ENCODE data around the gene ASTN2.

Gene ASTN2

GRCh38 chr9:117412006-117412715 lies 2.7 kb downstream of the ASTN2 start:
- Histone ChIP-seq H3K4me1 (ENCODE audit: low read depth, poor library complexity, severe bottlenecking) (no peaks in the 10 kb centered on the region), H2AFZ (ENCODE audit: low read depth) (no peak overlapping the region), H3K79me2 (ENCODE audit: insufficient read depth, low read depth) (no peaks in the 10 kb centered on the region), H3K27ac (no peak overlapping the region), H3K36me3 (ENCODE audit: insufficient read depth) (no peaks in the 10 kb centered on the region), H3K27me3 (ENCODE audit: insufficient read depth, low read depth) (no peaks in the 10 kb centered on the region), H3K4me3 (IDR thresholded peaks at IDR 0.05; ENCODE audit: insufficient read depth, low read depth, low read length) (no peak overlapping the region), H3K9ac (no peak overlapping the region), H4K20me1 (ENCODE audit: insufficient read depth) (no peaks in the 10 kb centered on the region), H3K4me2 (no peak overlapping the region)
- TF ChIP-seq CTCF (conservative IDR thresholded peaks at IDR 0.05; ENCODE audit: low read depth, low read length): no peak

GRCh38 chr9:117411547-117411946 lies 3.3 kb downstream of the ASTN2 start:
- Histone ChIP-seq H3K9ac (no peak overlapping the region), H3K4me2 (no peak overlapping the region), H3K4me1 (ENCODE audit: low read depth, poor library complexity, severe bottlenecking) (no peaks in the 10 kb centered on the region), H3K27me3 (ENCODE audit: insufficient read depth, low read depth) (no peaks in the 10 kb centered on the region), H3K27ac (no peak overlapping the region), H2AFZ (ENCODE audit: low read depth) (no peak overlapping the region), H3K79me2 (ENCODE audit: insufficient read depth, low read depth) (no peaks in the 10 kb centered on the region), H3K4me3 (IDR thresholded peaks at IDR 0.05; ENCODE audit: insufficient read depth, low read depth, low read length) (no peak overlapping the region), H3K36me3 (ENCODE audit: insufficient read depth) (no peaks in the 10 kb centered on the region), H4K20me1 (ENCODE audit: insufficient read depth) (no peaks in the 10 kb centered on the region)
- peak; percentile 81 for TF ChIP-seq CTCF (conservative IDR thresholded peaks at IDR 0.05; ENCODE audit: low read depth, low read length)

- H3K9ac ChIP-seq: no peak overlapping the region
- H2AFZ ChIP-seq (ENCODE audit: low read depth): no peak overlapping the region
- H4K20me1 ChIP-seq (ENCODE audit: insufficient read depth): no peaks in the 10 kb centered on the region
- no peaks in the 10 kb centered on the region for H3K27me3 ChIP-seq (ENCODE audit: insufficient read depth, low read depth)
- H3K4me2 ChIP-seq: no peak overlapping the region
- no peak overlapping the region for H3K4me3 ChIP-seq (IDR thresholded peaks at IDR 0.05; ENCODE audit: insufficient read depth, low read depth, low read length)
- no peaks in the 10 kb centered on the region for H3K36me3 ChIP-seq (ENCODE audit: insufficient read depth)
- no peak overlapping the region for H3K27ac ChIP-seq
- no peaks in the 10 kb centered on the region for H3K79me2 ChIP-seq (ENCODE audit: insufficient read depth, low read depth)
- TF ChIP-seq CTCF (conservative IDR thresholded peaks at IDR 0.05; ENCODE audit: low read depth, low read length): no peak
- H3K4me1 ChIP-seq (ENCODE audit: low read depth, poor library complexity, severe bottlenecking): no peaks in the 10 kb centered on the region
These were observed 5.5 kb downstream of the ASTN2 start for GRCh38 chr9:117409321-117409720.

- TF ChIP-seq CTCF (conservative IDR thresholded peaks at IDR 0.05; ENCODE audit: low read depth, low read length): no peak
- Histone ChIP-seq H2AFZ (ENCODE audit: low read depth) (no peak overlapping the region), H3K27ac (no peak overlapping the region), H3K9ac (no peak overlapping the region), H3K36me3 (ENCODE audit: insufficient read depth) (no peaks in the 10 kb centered on the region), H4K20me1 (ENCODE audit: insufficient read depth) (no peaks in the 10 kb centered on the region), H3K4me1 (ENCODE audit: low read depth, poor library complexity, severe bottlenecking) (no peaks in the 10 kb centered on the region), H3K4me3 (IDR thresholded peaks at IDR 0.05; ENCODE audit: insufficient read depth, low read depth, low read length) (no peak overlapping the region), H3K4me2 (no peak overlapping the region), H3K79me2 (ENCODE audit: insufficient read depth, low read depth) (no peaks in the 10 kb centered on the region), H3K27me3 (ENCODE audit: insufficient read depth, low read depth) (no peaks in the 10 kb centered on the region)
These were observed 7.3 kb downstream of the ASTN2 start for GRCh38 chr9:117407436-117408022.
